Adrenal gland (tissue), 5 donors: ENCODE measurements around the gene DKK2.

ENCODE experiments used
- CTCF ChIP-seq, 6 experiments: fragments of 450-650 bp in 4 of 6; fragments of 200-600 bp in 2 of 6; sonication (generic) in 1 of 6; IDR thresholded peaks; 1 replicate in 5 of 6; 2 replicates in 1 of 6; pipeline versions ENCODE4 v1.5.1 to v1.8.0; 2016 to 2021; ENCODE audit warnings: antibody characterized with exemption in 6 of 6, mild to moderate bottlenecking in 2 of 6, moderate library complexity in 1 of 6
- POLR2A ChIP-seq, 2 donors: fragments of 450-650 bp; IDR thresholded peaks; one replicate each; pipeline ENCODE4 v1.6.1; 2017; ENCODE audit warnings: antibody characterized with exemption in 2 of 2, mild to moderate bottlenecking in 2 of 2, moderate library complexity in 1 of 2
- donor health status: DM: no; HTN: no; CAD: no.

DNA sequence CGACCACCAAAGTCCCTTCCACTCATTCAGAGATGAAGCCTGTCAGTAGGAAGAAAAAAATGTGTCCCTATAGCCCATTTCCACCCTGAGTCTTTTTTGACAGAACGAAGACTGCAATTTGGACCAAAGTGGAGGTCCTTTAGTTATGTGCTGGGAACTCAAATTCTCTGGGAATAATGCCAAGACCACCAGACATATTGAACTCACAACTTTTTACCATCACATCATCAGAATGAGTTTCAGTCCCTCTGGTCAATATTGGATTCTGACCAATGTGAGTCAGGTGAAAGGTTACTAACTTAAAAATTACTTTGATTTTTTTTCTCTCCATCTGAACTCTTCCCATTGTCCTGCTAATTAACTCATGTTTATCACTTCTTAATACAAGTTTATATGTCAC is 128.9 kb downstream of the DKK2 start:
- TF ChIP-seq CTCF (IDR thresholded peaks at IDR 0.05), result no peak
- TF ChIP-seq POLR2A (IDR thresholded peaks at IDR 0.05), result no peak
